C4-2B (cell line): ENCODE measurements around the gene USP32.
"Not testable (repeated sequence)": the region's sequence is repeated elsewhere in the genome, so short reads cannot be mapped to it uniquely, and the experiment has no call there.

ENCODE experiments used
- CTCF ChIP-seq: fragments of 450-650 bp; conservative IDR thresholded peaks from 2 replicates; pipeline ENCODE4 v1.5.1; 2017; ENCODE audit warnings: mild to moderate bottlenecking
- ZFX ChIP-seq: fragments of 450-650 bp; IDR thresholded peaks from 2 replicates; pipeline ENCODE4 v1.6.1; 2017

- not testable (repeated sequence) for TF ChIP-seq CTCF, ZFX
Observed at GRCh38 chr17:60314900-60315299, 77.0 kb downstream of the USP32 start.
